GM19023 (cell line): Measurements from ENCODE around the gene FBL.
"Not testable (repeated sequence)": the region's sequence is repeated elsewhere in the genome, so short reads cannot be mapped to it uniquely, and the experiment has no call there.

ENCODE experiments used
- ATAC-seq: cut with Tn5 transposase; IDR thresholded peaks from one replicate; pipeline ENCODE4 v1.9.1; 2021; ENCODE audit warnings: mild to moderate bottlenecking, moderate library complexity; ENCODE audit not compliant: unreplicated experiment

FBL gene

DNA sequence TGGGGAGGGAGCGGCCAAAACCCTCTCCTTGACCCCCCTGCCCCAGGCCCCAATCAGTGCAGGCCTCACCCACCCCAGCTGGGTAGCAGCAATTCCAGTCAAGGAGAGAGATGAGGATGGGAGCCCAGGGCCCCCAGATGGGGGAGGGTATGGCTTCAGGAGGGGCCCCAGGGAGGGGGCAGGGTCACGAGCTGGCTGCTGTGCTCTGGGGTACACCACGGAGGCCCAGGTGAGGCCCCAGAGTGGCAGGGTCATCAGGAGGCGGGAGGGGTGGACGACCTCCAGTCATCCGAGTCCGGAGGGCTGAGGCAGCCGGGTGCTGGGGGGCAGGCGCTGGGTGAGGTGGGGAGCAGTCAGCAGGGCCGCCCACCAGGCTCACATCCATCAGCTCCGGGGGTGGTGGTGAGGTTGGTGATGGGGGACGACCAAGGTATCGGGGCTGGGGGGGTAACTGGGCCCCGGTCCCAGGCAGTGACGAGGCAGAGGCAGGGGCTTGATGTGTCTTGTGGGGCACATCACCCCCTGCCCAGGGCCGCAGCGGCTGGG lies 20.6 kb downstream of the FBL start:
- no peak for ATAC-seq

- no peak for ATAC-seq
Observed at GRCh38 chr19:39825093-39825463, 21.1 kb downstream of the FBL start.

GRCh38 chr19:39824143-39825092 lies 21.8 kb downstream of the FBL start:
- ATAC-seq: peak; percentile 87

DNA sequence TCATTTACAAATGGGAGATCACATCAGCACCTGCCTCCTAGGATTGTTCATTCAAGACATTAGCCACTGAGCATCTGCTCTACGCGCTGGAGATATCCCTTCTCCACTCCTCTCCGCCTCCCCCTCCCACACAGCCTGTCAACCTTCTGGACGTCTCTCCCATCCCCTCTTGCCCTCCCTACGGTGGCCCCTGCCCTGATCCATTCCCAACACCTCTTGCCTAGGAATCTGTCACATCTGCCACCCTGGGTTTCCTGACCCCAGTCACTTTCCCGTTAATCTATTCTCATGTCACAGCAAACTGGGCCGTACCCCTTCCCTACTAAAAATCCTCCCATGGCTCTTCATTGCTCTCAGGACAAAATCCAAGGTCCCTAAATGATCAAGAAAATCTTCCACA lies 22.5 kb downstream of the FBL start:
- ATAC-seq: no peak

GRCh38 chr19:39820696-39821095 lies 25.5 kb downstream of the FBL start:
- no peak for ATAC-seq

DNA sequence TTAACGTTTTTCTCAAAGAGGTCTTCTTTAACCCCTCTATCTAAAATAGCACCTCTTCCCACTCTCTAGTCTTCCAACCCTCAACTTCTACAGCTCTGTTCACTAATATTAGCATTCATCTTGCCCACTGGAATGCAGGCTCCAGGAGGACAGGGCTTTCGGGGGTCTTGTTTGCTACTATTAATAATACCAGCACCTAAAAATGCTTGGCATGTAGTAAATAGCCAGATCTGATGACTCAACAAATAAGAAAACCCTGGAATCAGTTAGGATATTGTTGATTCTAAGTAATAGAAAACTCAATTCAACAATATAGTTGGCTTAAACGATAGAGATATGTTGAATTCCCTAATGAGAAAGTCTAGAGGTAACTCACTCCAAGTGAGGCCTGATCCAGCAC lies 26.4 kb downstream of the FBL start:
- ATAC-seq: no peak

GRCh38 chr19:39818626-39819097 lies 27.5 kb downstream of the FBL start:
- no peak for ATAC-seq

DNA sequence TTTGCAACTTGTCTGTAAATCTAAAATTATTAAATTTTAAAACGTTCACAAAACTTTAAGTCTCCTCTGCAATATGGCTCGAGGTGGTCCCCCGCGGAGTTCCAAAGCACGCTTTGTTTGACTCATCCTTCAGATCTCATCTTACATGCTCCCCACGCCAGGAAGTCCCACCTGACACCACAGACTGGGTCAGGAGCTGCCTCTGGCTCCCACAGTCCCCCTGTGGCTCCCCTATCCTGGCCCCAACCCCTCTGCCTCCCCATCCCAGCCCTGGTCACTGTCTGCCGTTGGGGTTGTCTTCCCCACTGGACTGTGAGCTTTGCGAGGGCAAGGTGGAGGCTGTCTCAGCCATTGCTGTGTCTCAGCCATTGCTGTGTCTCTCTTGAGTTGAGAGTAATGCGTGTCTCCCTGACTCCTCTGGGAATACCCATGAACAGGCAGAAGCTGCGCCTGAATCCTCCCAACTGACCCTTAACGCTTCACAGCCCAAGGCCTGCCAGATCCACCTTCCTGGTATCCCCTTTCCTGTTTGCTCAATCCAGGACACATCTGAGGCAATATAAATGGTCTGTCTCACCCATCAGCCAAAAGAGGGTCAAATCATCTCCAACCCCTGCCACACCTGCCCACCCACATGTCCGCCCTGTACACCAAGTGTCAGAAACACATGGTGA lies 28.2 kb downstream of the FBL start:
- no peak for ATAC-seq

DNA sequence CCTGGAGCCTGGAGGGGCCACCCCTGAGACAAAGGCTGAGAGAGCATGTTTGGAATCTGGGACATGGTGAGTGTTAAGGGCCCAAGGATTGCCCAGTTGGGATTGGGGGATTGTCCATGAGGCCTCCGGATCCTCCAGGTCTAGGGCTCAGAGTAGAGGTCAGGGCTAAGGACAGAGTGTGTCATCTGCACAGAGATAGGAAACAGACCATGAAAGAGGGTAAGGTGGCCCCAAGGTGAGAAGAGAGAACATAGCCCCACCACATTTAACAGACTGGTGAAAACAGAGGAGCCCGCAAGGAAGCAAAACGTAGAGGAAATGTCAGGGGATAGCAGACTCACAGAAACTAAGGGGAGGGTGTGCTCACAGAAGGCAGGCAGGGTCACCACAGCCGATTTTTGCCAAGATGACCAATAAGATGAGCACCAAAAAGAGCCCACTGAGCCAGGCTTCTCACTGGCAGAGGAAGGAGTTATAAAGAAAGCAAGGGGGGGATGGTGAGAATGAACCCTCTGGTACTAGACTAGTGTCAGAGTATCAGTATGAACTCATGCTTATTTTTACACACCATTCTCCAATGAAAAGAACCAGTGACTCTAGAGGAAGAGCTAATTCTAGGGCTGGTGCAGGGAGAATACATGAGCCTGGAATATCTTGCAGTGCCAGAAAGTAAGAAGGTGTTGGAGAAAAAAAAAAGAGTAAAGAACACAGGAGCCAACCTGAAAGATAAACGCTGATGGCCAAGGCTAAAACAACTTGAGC lies 29.7 kb downstream of the FBL start:
- ATAC-seq: no peak

- no peak for ATAC-seq
Observed at GRCh38 chr19:39814595-39814994, 31.6 kb downstream of the FBL start.

GRCh38 chr19:39814111-39814510 lies 32.1 kb downstream of the FBL start:
- ATAC-seq: not testable (repeated sequence)

- no peak for ATAC-seq
Observed at GRCh38 chr19:39813264-39813993, 32.8 kb downstream of the FBL start.

DNA sequence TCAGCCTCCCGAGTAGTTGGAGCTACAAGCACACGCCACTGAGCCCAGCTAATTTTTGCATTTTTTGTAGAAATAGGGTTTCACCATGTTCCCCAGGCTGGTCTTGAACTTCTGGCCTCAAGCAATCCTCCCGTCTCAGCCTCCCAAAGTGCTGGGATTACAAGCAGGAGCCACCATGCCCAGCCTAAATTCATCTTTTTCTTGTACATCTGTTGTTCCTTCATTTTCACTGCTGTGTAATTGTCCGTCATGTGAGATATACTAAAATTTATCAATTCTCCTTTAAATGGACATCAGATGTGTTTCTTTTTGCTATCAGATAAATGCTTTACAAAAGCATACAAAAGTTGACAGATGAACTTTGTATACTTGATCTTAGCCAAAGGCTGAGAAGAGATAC lies 35.1 kb downstream of the FBL start:
- ATAC-seq: no peak

DNA sequence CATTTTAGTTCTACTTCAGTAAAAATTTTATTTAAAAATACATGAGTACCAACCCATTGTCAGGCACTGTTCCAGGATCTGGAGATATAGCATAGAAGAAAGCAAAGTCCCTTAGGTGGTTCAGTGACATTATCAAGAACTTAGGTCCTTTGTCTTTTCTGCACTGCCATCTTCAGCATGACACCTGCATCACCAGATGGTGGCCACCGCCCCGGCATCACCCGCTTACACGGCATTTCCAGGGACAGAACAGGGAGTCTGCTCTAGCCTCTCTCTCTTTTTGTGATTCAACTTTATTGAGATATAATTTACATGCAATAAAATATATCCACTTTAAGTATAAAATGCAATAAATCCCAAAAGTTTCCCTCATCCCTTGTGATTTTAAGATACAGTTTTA lies 35.8 kb downstream of the FBL start:
- ATAC-seq: no peak

GRCh38 chr19:39809368-39809767 lies 36.8 kb downstream of the FBL start:
- ATAC-seq: no peak

DNA sequence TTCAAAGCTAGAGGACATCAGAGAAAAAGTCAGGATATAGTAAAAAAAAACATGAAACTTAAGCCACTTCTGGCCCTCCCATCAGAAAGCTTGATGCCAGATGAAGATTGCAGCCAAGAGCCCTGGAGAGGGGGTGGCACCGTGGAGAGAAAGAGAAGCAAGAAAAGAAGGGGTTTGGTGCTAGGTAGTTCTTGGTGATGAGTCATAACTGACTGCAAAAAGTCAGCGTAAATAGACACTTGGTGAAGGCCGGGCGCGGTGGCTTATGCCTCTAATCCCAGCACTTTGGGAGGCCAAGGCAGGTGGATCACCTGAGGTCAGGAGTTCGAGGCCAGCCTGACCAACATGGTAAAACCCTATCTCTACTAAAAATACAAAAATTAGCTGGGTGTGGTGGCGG lies 37.5 kb downstream of the FBL start:
- not testable (repeated sequence) for ATAC-seq

DNA sequence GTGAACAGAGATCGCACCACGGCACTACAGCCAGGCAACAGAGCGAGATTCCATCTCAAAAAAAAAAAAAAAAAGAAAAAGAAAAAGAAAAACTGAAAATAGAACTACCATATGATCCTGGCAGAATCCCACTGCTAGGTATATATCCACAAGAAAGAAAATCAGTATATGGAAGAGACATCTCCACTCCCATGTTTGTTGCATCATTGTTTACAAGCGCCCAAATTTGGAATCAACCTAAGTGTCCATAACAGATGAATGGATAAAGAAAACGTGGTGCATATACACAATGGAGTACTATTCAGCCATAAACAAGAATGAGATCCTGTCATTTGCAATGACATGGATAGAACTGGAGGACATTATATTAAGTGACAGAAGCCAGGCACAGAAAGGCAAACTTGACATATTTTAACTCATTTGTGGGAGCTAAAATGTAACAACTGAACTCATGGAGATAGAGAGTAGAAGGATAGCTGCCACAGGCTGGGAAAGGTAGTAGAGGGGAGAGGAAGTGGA lies 38.3 kb downstream of the FBL start:
- no peak for ATAC-seq

DNA sequence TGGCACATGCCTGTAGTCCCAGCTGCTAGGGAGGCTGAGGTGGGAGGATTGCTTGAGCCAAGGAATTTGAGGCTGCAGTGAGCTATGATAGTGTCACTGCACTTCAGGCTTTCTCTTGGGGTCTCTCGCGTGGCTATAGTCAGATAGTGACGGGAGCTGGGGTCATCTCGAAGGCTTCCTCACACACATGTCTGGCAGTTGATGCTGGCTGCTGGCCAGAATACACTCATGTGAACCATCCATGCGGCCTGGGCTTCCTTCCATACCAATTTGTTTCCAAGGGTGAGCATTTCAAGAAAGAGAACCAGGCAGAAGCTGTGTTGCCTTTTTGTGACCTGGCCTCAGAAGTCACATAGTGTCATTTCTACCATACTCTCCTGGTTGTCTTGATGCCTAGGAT lies 41.1 kb downstream of the FBL start:
- ATAC-seq: no peak

- ATAC-seq: no peak
Observed at GRCh38 chr19:39802958-39803357, 43.2 kb downstream of the FBL start.

GRCh38 chr19:39797083-39797482 lies 49.1 kb downstream of the FBL start:
- no peak for ATAC-seq
